RKO (cell line): ENCODE measurements around the gene SLC6A18.
"Not testable (repeated sequence)": the region's sequence is repeated elsewhere in the genome, so short reads cannot be mapped to it uniquely, and the experiment has no call there.

Source experiments
- DNase-seq: peaks from one replicate; pipeline ENCODE4 v3.0.0-alpha.2; 2016; ENCODE audit warnings: low spot score

SLC6A18 gene

GRCh38 chr5:1254196-1254595 lies 29.0 kb downstream of the SLC6A18 start:
- no peak for DNase-seq

- DNase-seq = no peak
Measured at GRCh38 chr5:1255081-1255561, 29.9 kb downstream of the SLC6A18 start.

GRCh38 chr5:1256776-1257175 lies 31.6 kb downstream of the SLC6A18 start:
- DNase-seq = no peak

GRCh38 chr5:1257363-1257762 lies 32.2 kb downstream of the SLC6A18 start:
- no peak for DNase-seq

- DNase-seq = no peak
Measured at GRCh38 chr5:1257841-1258240, 32.7 kb downstream of the SLC6A18 start.

- no peak for DNase-seq
Measured at GRCh38 chr5:1259806-1260480, 34.8 kb downstream of the SLC6A18 start.

GRCh38 chr5:1261643-1262042 lies 36.5 kb downstream of the SLC6A18 start:
- no peak for DNase-seq

- DNase-seq = no peak
Measured at GRCh38 chr5:1262381-1262780, 37.2 kb downstream of the SLC6A18 start.

GRCh38 chr5:1264211-1264610 lies 39.0 kb downstream of the SLC6A18 start:
- DNase-seq = no peak

GRCh38 chr5:1265026-1265425 lies 39.8 kb downstream of the SLC6A18 start:
- DNase-seq = no peak

GRCh38 chr5:1265461-1266455 lies 40.6 kb downstream of the SLC6A18 start:
- DNase-seq = no peak

- no peak for DNase-seq
Measured at GRCh38 chr5:1266791-1267190, 41.6 kb downstream of the SLC6A18 start.

DNA sequence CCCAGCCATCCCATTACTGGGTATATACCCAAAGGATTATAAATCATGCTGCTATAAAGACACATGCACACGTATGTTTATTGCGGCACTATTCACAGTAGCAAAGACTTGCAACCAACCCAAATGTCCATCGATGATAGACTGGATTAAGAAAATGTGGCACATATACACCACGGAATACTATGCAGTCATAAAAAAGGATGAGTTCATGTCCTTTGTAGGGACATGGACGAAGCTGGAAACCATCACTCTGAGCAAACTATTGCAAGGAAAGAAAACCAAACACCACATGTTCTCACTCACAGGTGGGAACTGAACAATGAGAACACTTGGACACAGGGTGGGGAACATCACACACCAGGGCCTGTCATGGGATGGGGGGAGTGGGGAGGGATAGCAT lies 42.3 kb downstream of the SLC6A18 start:
- DNase-seq = not testable (repeated sequence)

DNA sequence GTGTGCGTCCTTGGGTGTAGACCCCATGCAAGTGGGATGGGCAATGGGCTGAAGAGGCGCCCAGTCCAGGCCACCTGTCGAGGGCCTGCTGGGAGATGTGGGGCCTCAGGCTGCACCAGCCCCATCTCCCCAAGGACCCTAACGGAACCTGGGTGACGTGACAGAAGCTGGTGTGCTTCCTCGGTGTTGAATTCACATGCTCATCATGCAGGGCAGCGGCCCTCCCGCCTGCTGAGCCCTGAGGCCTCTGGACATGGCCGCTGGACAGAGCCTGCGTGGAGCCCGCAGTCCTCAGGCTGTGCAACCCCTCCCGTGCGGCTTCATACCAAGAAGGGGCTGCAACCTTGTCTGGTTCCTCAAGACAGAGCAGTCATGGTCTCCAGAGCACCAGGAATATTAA lies 42.9 kb downstream of the SLC6A18 start:
- no peak for DNase-seq

GRCh38 chr5:1268666-1269065 lies 43.5 kb downstream of the SLC6A18 start:
- no peak for DNase-seq

DNA sequence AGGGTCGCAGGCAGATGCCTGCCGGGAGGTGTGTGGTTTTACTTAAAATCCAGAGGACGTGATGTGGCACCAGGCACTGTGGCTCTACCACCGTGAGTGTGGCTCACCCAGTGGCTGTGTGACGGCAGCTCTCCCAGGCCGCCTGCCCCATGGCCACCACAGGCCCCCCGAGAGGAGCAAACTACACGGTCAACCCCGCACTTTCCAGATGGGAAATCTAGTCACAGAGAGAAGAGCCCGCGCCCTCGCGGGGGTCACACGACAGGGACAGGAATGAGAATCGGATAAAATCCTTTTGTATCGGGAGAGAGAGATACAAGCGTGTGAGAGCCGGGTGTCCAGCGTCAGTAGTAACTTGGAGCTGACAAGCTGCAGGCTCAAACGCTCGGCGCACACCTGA lies 45.2 kb downstream of the SLC6A18 start:
- no peak for DNase-seq

DNA sequence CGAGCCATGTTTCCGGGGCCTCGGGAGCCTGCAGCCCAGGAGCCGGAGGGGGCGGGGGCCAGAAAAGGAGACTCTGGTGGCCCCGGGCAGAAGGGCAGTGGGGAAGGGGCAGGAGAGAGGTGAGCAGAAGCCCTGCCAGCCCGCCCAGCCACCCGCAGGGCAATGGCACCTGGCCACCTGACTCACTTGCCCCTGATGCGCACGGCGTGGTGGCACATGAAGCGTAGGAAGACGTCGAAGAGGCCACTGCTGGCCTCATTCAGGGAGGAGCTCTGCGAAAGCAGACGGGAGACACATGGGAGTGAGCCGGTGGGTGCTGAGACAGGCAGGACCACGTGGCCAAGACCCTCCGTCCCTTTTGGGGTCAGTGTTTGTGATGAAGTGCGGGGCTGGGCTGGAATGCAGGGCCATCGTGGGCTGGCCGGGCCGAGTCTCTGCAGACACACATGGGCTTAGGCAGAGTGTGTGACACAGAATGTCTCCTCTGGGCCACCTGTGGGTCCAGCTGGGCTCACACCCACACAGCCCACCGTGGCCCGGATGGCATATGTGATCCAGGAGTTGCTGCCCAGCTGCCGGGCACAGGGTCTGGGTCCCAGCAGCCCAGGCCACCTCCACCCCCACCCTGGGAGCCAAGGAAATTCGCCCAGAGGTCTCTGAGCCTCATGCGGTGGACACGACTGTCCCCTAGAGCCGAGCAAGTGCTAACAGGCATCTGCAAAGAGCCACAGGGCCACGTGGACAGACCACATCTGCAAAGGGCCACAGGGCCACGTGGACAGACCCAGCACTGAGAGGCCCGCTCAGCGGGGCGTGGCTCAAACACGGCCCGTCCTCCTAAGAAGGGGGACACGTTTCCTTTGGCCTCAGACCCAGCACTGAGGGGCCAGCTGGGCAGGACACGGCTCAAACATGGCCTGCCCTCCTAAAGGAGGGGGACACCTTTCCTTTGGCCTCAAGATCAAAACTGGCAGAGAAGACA lies 46.0 kb downstream of the SLC6A18 start:
- no peak for DNase-seq

DNA sequence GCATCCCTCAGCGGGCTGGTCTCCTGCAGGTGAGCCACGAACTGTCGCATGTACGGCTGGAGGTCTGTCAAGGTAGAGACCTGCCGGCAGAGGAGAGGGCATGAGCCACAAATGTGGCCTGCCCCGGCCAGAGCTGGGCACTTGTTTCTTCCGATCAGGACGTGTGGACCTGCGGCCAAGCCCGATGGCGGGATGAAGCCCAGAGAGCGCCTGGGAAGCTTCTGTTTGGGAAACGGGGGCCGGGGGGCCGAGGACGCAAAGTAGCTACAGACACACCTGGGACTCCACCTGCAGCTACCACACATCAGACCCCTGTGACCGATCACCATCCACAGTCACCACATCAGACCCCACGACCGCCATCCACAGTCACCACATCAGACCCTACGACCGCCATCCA lies 47.0 kb downstream of the SLC6A18 start:
- no peak for DNase-seq

DNA sequence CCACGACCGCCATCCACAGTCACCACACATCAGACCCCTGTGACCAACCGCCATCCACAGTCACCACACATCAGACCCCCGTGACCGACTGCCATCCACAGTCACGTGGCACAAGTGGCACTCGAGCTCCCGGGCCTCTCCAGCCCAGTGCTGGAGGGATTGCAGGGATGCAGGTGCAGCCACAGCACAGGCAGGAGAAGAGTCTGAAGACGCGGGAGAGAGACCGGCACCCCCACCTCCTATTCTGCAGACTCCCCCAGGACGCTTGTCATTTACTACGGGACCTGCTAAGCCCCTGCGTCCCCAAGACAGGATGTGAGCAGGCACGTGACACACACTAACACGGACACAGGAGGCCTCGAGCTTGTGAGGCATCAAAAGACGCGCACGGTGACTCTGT lies 48.6 kb downstream of the SLC6A18 start:
- no peak for DNase-seq

DNA sequence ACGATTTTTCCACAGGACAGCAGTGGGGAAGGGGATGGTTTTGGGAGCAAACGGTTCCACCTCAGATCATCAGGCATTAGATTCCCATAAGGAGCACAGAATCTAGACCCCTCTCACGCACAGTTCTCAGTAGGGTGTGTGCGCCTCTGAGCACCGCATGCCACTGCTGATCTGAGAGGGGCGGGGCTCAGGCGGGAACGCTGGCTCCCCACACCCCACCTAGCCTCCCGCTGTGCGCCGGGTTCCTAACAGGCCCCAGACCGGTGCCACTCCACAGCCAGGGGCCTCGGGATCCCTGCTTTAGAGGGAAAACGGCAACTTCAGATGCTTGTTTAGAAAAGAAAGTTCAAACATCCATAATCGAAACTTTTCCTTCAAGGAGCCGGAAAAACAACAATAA lies 49.3 kb downstream of the SLC6A18 start:
- no peak for DNase-seq

DNA sequence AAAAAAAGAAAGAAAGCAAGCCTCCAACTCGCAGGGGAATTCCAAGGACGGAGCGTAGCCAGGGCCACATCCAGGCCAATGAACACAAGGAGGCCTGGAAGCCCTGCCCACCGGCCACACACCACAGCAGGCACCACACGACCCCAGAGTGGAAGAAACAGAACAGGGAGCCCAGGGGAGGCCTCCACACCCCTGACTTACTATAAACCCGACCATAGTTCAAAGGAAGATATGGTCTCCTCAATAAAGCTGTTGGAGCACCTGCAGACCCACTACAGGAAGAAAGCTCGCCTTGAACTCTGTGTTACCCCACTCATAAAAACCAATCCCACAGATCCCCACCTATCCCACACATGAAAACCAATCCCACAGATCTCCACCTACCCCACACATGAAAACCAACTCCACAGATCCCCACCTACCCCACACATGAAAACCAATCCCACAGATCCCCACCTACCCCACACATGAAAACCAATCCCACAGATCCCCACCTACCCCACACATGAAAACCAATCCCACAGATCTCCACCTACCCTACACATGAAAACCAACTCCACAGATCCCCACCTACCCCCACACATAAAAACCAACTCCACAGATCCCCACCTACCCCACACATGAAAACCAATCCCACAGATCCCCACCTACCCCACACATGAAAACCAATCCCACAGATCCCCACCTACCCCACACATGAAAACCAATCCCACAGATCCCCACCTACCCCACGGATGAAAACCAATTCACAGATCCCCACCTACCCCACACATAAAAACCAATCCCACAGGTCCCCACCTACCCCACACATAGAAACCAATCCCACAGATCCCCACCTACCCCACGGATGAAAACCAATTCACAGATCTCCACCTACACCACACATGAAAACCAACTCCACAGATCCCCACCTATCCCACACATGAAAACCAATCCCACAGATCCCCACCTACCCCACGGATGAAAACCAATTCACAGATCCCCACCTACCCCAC lies 50.5 kb downstream of the SLC6A18 start:
- not testable (repeated sequence) for DNase-seq
